ENCODE data around the gene EIF4E2. TPM values are rescaled to one million over a fixed set of nuclear protein-coding genes. Genes with fewer than 3 reads are reported as not detected.

Gene EIF4E2, protein sequence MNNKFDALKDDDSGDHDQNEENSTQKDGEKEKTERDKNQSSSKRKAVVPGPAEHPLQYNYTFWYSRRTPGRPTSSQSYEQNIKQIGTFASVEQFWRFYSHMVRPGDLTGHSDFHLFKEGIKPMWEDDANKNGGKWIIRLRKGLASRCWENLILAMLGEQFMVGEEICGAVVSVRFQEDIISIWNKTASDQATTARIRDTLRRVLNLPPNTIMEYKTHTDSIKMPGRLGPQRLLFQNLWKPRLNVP
- polyA plus RNA-seq (2011; rRNA removed): 40.5 and 47.7 TPM in 2 replicates
- 39.5 and 41.1 TPM in 2 replicates for polyA minus RNA-seq (2011; rRNA and poly(A)+ RNA removed)

DNA sequence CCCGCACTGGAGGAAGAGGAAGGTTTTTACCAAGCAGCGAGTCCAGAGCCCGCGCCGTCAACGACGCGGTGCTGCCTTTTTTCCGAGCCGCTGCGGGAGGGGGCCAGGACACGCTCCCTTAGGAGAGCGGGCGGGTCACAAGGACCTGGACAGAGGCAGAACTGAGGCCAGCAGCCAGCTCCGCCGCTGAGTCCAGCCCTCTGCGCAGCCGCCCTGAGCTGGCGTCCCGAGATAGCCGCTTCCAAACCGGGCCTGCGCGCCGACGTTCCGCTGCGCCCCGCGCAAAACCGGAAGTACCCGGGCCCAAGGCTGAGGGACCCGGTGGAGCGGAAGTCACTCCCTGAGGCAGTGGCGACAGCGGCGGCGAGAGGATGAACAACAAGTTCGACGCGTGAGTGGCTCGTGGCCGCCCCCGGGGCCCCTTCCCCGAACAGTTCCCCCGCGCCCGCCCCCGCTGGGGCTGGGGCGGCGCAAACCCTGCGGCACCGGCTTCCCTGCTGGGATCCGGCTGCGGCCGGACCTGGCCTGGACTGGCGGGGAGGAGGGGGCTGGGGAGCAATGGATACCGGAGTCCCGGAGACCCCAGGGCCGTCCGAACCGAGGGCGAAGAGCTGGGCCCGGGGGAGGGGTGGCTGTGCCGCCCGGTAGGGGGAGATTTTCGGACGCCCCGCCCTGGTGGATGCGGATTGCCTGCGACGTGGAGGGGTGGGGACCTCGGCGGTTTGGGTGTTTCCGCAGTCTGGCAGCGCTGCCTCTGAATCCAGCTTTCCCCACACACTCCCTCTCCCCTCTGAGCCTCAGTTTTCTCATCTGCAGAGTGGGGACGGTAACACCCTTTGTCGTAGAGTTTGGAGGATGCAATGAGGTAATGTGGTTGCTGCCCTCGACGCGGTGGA lies at the start of gene EIF4E2, which contains the start of gene TIGD1:
Gene EIF4E2 (plus strand): TSS at position 336 of the 896 bp plus-strand sequence. CDS start 36 bp downstream, at position 372.
Gene TIGD1 (minus strand): TSS at position 204 of the 896 bp plus-strand sequence. CDS start 675 bp downstream, outside the sequence.
- Histone ChIP-seq H3K4me3 (ENCODE audit: low read depth, low read length) (peak within 1 kb of the TSS; percentile 93), H3K27me3 (ENCODE audit: control insufficient read depth, insufficient read depth, low read length) (no peaks in the 10 kb centered on the region), H3K9me3 (ENCODE audit: control insufficient read depth, insufficient read depth, low read length) (no peaks in the 10 kb centered on the region; the same call in 1 of the 2 replicates), H3K27ac (ENCODE audit: low read depth, low read length) (peak within 1 kb of the TSS; percentile 94)
- DNase-seq (ENCODE audit: low read depth, low spot score): peak; percentile 72
- ChIA-PET POLR2A (interaction anchor here (1.1 to 1.3 kb wide), 2 partner anchors 17 to 28 kb away, joined by 3 to 5 read pairs; no protein-coding TSS in a partner anchor), CTCF (no interaction called here)
- TF ChIP-seq, protein P1, sequence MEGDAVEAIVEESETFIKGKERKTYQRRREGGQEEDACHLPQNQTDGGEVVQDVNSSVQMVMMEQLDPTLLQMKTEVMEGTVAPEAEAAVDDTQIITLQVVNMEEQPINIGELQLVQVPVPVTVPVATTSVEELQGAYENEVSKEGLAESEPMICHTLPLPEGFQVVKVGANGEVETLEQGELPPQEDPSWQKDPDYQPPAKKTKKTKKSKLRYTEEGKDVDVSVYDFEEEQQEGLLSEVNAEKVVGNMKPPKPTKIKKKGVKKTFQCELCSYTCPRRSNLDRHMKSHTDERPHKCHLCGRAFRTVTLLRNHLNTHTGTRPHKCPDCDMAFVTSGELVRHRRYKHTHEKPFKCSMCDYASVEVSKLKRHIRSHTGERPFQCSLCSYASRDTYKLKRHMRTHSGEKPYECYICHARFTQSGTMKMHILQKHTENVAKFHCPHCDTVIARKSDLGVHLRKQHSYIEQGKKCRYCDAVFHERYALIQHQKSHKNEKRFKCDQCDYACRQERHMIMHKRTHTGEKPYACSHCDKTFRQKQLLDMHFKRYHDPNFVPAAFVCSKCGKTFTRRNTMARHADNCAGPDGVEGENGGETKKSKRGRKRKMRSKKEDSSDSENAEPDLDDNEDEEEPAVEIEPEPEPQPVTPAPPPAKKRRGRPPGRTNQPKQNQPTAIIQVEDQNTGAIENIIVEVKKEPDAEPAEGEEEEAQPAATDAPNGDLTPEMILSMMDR (IDR thresholded peaks at IDR 0.05; ENCODE audit: low read depth, low read length): peak; percentile 40

DNA sequence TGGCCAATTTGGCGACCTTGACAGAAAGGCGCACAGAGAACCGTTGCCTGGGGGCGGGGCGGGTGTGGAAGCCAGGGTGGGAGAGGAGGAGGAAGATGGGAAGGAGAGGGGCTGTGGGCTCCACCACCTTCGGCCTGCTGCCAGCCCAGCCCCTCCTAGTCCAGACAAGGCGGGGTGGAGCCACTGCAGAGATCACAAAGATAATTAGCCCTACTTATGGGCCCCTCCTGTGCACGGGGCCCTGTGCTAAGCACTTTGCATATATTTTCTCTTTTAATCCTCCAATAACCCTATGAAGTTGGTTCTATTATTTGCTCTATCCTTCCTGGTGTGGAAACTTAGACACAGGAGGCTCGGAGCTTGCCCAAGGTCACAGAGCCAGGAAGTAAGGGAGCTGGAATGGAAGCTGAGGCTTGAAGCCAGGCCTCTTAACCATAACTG lies 49.1 kb upstream of the EIF4E2 start:
- ChIA-PET CTCF (interaction anchor here (0.7 kb wide), 1 partner anchor 14 kb away, joined by 7 read pairs; no protein-coding TSS in a partner anchor), POLR2A (no interaction called here)
- no peak overlapping the region for H3K27ac ChIP-seq (ENCODE audit: low read depth, low read length)
- H3K27me3 ChIP-seq (ENCODE audit: control insufficient read depth, insufficient read depth, low read length): peaks cover 51% of the 10 kb centered on the region
- DNase-seq (ENCODE audit: low read depth, low spot score): no peak
- no peaks in the 10 kb centered on the region for H3K9me3 ChIP-seq (ENCODE audit: control insufficient read depth, insufficient read depth, low read length)
- H3K4me3 ChIP-seq (ENCODE audit: low read depth, low read length): no peak overlapping the region
- TF ChIP-seq, protein P1 (IDR thresholded peaks at IDR 0.05; ENCODE audit: low read depth, low read length): no peak

DNA sequence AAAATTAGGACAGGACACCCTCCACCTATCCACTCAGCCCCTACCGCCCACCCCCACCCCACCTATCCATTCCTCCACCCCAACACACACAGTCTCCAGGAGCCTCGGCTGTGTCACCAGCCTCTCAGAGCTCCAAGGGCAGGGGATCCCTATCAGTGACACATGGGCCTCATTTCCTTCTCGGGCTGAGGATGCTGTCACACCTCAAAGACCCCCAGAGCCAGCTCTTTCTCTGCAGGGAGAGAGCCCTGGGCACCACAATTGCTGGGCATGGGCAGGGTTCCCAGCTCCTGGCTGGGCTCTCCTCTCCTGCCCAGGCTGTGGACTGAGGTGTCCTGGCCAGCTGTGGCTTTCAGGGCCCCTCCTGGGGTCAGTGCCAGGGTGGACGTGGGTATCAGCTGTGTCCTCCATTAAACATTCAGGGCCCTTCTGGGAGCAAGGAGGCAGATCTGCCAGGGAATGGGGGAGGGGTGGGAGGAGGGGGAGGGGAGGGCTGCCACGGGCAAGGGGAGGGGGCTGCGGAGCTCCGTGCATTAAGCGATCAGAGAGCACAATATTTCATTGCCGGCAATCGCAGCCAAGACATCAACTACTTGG lies 48.6 kb upstream of the EIF4E2 start:
- ChIA-PET CTCF (no interaction called here), POLR2A (no interaction called here)
- Histone ChIP-seq H3K27me3 (ENCODE audit: control insufficient read depth, insufficient read depth, low read length) (peaks cover 55% of the 10 kb centered on the region), H3K4me3 (ENCODE audit: low read depth, low read length) (no peak overlapping the region), H3K9me3 (ENCODE audit: control insufficient read depth, insufficient read depth, low read length) (no peaks in the 10 kb centered on the region), H3K27ac (ENCODE audit: low read depth, low read length) (no peak overlapping the region)
- TF ChIP-seq, protein P1 (IDR thresholded peaks at IDR 0.05; ENCODE audit: low read depth, low read length): no peak
- DNase-seq (ENCODE audit: low read depth, low spot score): no peak

DNA sequence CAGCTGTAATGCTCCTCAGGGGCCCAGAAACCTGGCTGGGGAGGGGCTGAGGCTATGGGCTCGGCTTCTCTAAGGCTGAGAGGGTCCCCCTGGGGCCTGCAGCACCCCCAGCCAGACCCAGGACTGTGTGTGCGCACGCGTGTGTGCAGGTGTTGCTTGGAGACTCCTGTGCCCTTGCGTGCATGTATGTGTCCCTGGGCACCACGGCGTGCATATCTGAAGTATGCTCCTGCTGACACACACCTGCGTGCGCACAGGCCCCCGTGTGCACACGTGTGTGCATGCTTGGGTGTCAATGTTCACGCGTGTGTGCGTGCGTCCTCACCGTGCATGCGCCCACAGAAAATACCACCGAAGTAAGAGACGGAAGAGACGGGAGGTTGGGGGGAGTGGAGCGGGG lies 48.0 kb upstream of the EIF4E2 start:
- no peak for DNase-seq (ENCODE audit: low read depth, low spot score)
- TF ChIP-seq, protein P1 (IDR thresholded peaks at IDR 0.05; ENCODE audit: low read depth, low read length): no peak
- POLR2A ChIA-PET: no interaction called here
- Histone ChIP-seq H3K27ac (ENCODE audit: low read depth, low read length) (no peak overlapping the region), H3K4me3 (ENCODE audit: low read depth, low read length) (no peak overlapping the region), H3K9me3 (ENCODE audit: control insufficient read depth, insufficient read depth, low read length) (no peaks in the 10 kb centered on the region), H3K27me3 (ENCODE audit: control insufficient read depth, insufficient read depth, low read length) (peaks cover 51% of the 10 kb centered on the region)
- CTCF ChIA-PET: no interaction called here
